ENCODE data around the gene DNAH6.
"Not testable (repeated sequence)": the region's sequence is repeated elsewhere in the genome, so short reads cannot be mapped to it uniquely, and the experiment has no call there.

The DNAH6 gene

GRCh38 chr2:84539729-84540128, 23.4 kb downstream of the DNAH6 start:
- DNase-seq (ENCODE audit: low read depth, low spot score) = no peak
- ChIA-PET CTCF (no interaction called here), POLR2A (no interaction called here)
- no peak overlapping the region for H3K4me3 ChIP-seq (ENCODE audit: low read depth, low read length)
- TF ChIP-seq CTCF (IDR thresholded peaks at IDR 0.05; ENCODE audit: insufficient read depth, low read length, missing control alignments) = no peak

GRCh38 chr2:84545005-84545404, 28.7 kb downstream of the DNAH6 start:
- no peak for DNase-seq (ENCODE audit: low read depth, low spot score)
- CTCF ChIA-PET = no interaction called here
- no peak overlapping the region for H3K4me3 ChIP-seq (ENCODE audit: low read depth, low read length)
- POLR2A ChIA-PET = no interaction called here
- no peak for TF ChIP-seq CTCF (IDR thresholded peaks at IDR 0.05; ENCODE audit: insufficient read depth, low read length, missing control alignments)

GRCh38 chr2:84546551-84546950, 30.3 kb downstream of the DNAH6 start:
- ChIA-PET CTCF (interaction anchor here (0.6 kb wide), 1 partner anchor 11 kb away, joined by 3 read pairs; no protein-coding TSS in a partner anchor), POLR2A (no interaction called here)
- DNase-seq (ENCODE audit: low read depth, low spot score) = no peak
- no peak for TF ChIP-seq CTCF (IDR thresholded peaks at IDR 0.05; ENCODE audit: insufficient read depth, low read length, missing control alignments)
- H3K4me3 ChIP-seq (ENCODE audit: low read depth, low read length) = no peak overlapping the region

GRCh38 chr2:84548303-84548702, 32.0 kb downstream of the DNAH6 start:
- CTCF ChIA-PET = no interaction called here

GRCh38 chr2:84550916-84551315, 34.6 kb downstream of the DNAH6 start:
- ChIA-PET POLR2A (no interaction called here), CTCF (no interaction called here)
- H3K4me3 ChIP-seq (ENCODE audit: low read depth, low read length) = no peak overlapping the region
- TF ChIP-seq CTCF (IDR thresholded peaks at IDR 0.05; ENCODE audit: insufficient read depth, low read length, missing control alignments) = no peak
- DNase-seq (ENCODE audit: low read depth, low spot score) = no peak

More at GRCh38 chr2:84548303-84548702, 32.0 kb downstream of the DNAH6 start:
- no peak for TF ChIP-seq CTCF (IDR thresholded peaks at IDR 0.05; ENCODE audit: insufficient read depth, low read length, missing control alignments)
- no peak overlapping the region for H3K4me3 ChIP-seq (ENCODE audit: low read depth, low read length)
- DNase-seq (ENCODE audit: low read depth, low spot score) = no peak
- POLR2A ChIA-PET = no interaction called here

GRCh38 chr2:84551526-84551925, 35.2 kb downstream of the DNAH6 start:
- H3K4me3 ChIP-seq (ENCODE audit: low read depth, low read length); POLR2A ChIA-PET; CTCF ChIA-PET; DNase-seq (ENCODE audit: low read depth, low spot score): not testable (repeated sequence)

GRCh38 chr2:84556190-84556589, 39.9 kb downstream of the DNAH6 start:
- ChIA-PET CTCF (no interaction called here), POLR2A (no interaction called here)
- no peak for TF ChIP-seq CTCF (IDR thresholded peaks at IDR 0.05; ENCODE audit: insufficient read depth, low read length, missing control alignments)
- DNase-seq (ENCODE audit: low read depth, low spot score) = no peak
- H3K4me3 ChIP-seq (ENCODE audit: low read depth, low read length) = no peak overlapping the region

Measured in AG04449 (cell line).